ENCODE data around the gene ALG13.
A peak's percentile ranks its signal among the peaks of the same experiment; 100 is the strongest.

DNA sequence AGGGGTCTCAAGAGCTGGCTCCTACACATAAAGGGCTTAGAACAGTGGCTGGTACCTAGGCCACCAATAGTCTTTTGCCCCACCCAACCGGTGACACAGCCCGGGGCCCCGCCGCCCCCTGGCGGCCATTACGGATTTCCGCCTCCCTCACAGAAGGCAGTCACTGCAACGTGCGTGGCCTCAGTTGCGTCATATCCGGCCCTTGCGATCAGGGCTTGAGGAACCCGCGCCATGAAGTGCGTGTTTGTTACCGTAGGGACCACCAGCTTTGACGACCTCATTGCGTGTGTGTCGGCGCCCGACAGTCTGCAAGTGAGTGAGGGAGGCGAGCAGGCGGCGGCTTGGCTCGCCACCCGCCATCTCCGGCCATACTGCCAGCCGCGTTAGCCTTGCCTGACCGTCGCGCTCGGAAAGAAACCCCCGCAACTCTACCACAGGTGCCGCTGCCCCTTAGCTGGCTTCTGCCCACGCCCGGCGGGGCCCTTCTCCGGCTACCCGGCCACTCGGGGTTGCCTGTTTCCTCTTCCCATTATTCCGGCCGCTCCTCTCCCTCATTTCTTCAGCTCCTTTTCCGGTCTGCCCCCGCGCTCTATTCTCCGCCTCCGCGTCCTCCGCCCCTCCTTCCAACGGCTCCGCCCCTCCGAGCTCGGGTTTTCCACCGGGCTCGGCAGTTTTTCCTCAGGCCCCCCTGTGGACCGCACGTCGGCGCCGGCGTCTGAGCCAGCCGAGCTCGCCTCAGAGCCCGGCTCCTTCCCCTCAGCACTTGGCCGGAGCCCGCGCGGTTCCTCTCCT, at the start of gene ALG13:
- TF ChIP-seq, protein P1, sequence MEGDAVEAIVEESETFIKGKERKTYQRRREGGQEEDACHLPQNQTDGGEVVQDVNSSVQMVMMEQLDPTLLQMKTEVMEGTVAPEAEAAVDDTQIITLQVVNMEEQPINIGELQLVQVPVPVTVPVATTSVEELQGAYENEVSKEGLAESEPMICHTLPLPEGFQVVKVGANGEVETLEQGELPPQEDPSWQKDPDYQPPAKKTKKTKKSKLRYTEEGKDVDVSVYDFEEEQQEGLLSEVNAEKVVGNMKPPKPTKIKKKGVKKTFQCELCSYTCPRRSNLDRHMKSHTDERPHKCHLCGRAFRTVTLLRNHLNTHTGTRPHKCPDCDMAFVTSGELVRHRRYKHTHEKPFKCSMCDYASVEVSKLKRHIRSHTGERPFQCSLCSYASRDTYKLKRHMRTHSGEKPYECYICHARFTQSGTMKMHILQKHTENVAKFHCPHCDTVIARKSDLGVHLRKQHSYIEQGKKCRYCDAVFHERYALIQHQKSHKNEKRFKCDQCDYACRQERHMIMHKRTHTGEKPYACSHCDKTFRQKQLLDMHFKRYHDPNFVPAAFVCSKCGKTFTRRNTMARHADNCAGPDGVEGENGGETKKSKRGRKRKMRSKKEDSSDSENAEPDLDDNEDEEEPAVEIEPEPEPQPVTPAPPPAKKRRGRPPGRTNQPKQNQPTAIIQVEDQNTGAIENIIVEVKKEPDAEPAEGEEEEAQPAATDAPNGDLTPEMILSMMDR (IDR thresholded peaks at IDR 0.05) = peak; percentile 48 to 81 (median 68)
- TF ChIP-seq POLR2A (IDR thresholded peaks at IDR 0.05) = peak; percentile 44 to 54

Data from Peyer's patch (tissue), 4 donors.